OCI-LY1 (cell line): ENCODE results near the gene DRAM1.

Experiments used
- EZH2 ChIP-seq: fragments of 200-600 bp; sonication (generic), shearing (Covaris generic); IDR thresholded peaks from 2 replicates; pipeline ENCODE4 v1.8.0; 2017; ENCODE audit warnings: borderline replicate concordance, mixed run types, mild to moderate bottlenecking, antibody characterized with exemption, low read length, moderate library complexity, mixed read lengths
- TF ChIP-seq, protein P1 (sequence below): fragments of 200-600 bp; sonication (generic), shearing (Covaris generic); IDR thresholded peaks from 2 replicates; pipeline ENCODE4 v1.5.1; 2017; ENCODE audit warnings: mild to moderate bottlenecking, antibody characterized with exemption, low read length, moderate library complexity, mixed read lengths

DNA sequence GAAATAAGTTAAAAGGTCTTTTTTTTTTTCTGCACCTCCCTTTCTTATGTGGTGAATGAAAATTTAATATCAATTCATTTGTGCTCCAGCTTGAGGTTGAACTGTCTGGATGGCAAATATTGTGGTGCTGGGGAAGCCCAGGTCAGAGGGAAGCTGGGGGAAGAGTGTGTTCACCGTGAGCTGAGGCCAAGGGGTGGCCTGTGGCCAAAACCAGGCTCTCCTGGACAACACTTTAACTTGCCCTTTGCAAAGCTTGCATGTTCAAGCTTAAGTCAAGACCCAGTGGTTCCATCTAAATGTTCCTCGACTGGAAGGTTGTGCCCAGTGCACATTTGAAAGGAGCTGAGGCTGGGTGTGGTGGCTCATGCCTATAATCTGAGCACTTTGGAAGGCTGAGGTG, 28.8 kb downstream of the DRAM1 start:
- TF ChIP-seq, protein P1, sequence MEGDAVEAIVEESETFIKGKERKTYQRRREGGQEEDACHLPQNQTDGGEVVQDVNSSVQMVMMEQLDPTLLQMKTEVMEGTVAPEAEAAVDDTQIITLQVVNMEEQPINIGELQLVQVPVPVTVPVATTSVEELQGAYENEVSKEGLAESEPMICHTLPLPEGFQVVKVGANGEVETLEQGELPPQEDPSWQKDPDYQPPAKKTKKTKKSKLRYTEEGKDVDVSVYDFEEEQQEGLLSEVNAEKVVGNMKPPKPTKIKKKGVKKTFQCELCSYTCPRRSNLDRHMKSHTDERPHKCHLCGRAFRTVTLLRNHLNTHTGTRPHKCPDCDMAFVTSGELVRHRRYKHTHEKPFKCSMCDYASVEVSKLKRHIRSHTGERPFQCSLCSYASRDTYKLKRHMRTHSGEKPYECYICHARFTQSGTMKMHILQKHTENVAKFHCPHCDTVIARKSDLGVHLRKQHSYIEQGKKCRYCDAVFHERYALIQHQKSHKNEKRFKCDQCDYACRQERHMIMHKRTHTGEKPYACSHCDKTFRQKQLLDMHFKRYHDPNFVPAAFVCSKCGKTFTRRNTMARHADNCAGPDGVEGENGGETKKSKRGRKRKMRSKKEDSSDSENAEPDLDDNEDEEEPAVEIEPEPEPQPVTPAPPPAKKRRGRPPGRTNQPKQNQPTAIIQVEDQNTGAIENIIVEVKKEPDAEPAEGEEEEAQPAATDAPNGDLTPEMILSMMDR: no peak
- TF ChIP-seq EZH2: no peak
